Astrocyte (in vitro differentiated cells and primary cell): ENCODE data around the gene MYO7B. TPM values are rescaled to one million over a fixed set of nuclear protein-coding genes. Genes with fewer than 3 reads are reported as not detected.
"Not testable (repeated sequence)": the region's sequence is repeated elsewhere in the genome, so short reads cannot be mapped to it uniquely, and the experiment has no call there.

ENCODE experiments used
- DNase-seq: peaks from one replicate; pipeline ENCODE4 v3.0.0-alpha.2; 2010; ENCODE audit warnings: low read depth
- FAIRE-seq: peaks from 2 replicates; lab custom pipeline; 2011; peaks lifted over from hg19 to GRCh38; lab: Jason Lieb, UNC
- H2AFZ ChIP-seq: 2 replicates; pipeline ENCODE4 v1.6.0; 2012; ENCODE audit warnings: low read depth, low read length, inconsistent platforms
- H3K27ac ChIP-seq: 2 replicates; pipeline ENCODE4 v1.5.1; 2011; ENCODE audit warnings: low read depth, low read length, inconsistent platforms
- H3K27me3 ChIP-seq: 2 replicates; pipeline ENCODE4 v1.6.0; 2011; ENCODE audit warnings: low read length, inconsistent platforms; ENCODE audit not compliant: insufficient read depth
- H3K36me3 ChIP-seq: 2 replicates; pipeline ENCODE4 v1.5.1; 2011; ENCODE audit warnings: low read length, inconsistent platforms; ENCODE audit not compliant: insufficient read depth
- H3K4me1 ChIP-seq: 2 replicates; pipeline ENCODE4 v1.5.1; 2011; ENCODE audit warnings: low read length, inconsistent platforms; ENCODE audit not compliant: insufficient read depth
- H3K4me2 ChIP-seq: 2 replicates; pipeline ENCODE4 v1.6.0; 2012; ENCODE audit warnings: low read length, inconsistent platforms
- H3K4me3 ChIP-seq: 2 replicates; pipeline ENCODE4 v1.5.1; 2011; ENCODE audit warnings: low read depth, mild to moderate bottlenecking, low read length, inconsistent platforms; ENCODE audit not compliant: insufficient read depth
- H3K79me2 ChIP-seq: 2 replicates; pipeline ENCODE4 v1.6.0; 2012; ENCODE audit warnings: mild to moderate bottlenecking, low read length, inconsistent platforms; ENCODE audit not compliant: insufficient read depth
- H3K9ac ChIP-seq: 2 replicates; pipeline ENCODE4 v1.6.0; 2012; ENCODE audit warnings: mild to moderate bottlenecking, low read length, inconsistent platforms
- H3K9me3 ChIP-seq: 2 replicates; pipeline ENCODE4 v1.5.1; 2012; ENCODE audit warnings: low read depth, mild to moderate bottlenecking, low read length, inconsistent platforms; ENCODE audit not compliant: insufficient read depth
- H4K20me1 ChIP-seq: 2 replicates; pipeline ENCODE4 v1.6.0; 2012; ENCODE audit warnings: low read length, inconsistent platforms; ENCODE audit not compliant: insufficient read depth
- H3K27ac Mint-ChIP-seq: one replicate; pipeline ENCODE4 v1.8.0; 2021; ENCODE audit warnings: mild to moderate bottlenecking, mixed read lengths; ENCODE audit not compliant: unreplicated experiment
- H3K27me3 Mint-ChIP-seq: one replicate; pipeline ENCODE4 v1.8.0; 2021; ENCODE audit warnings: low read depth, mixed read lengths; ENCODE audit not compliant: unreplicated experiment
- H3K36me3 Mint-ChIP-seq: one replicate; pipeline ENCODE4 v1.8.0; 2021; ENCODE audit warnings: low read depth, mixed read lengths; ENCODE audit not compliant: unreplicated experiment
- H3K4me1 Mint-ChIP-seq: one replicate; pipeline ENCODE4 v1.8.0; 2021; ENCODE audit warnings: low read depth, mixed read lengths; ENCODE audit not compliant: unreplicated experiment
- H3K4me3 Mint-ChIP-seq: one replicate; pipeline ENCODE4 v1.8.0; 2021; ENCODE audit warnings: mild to moderate bottlenecking, moderate library complexity, mixed read lengths; ENCODE audit not compliant: unreplicated experiment
- H3K9me3 Mint-ChIP-seq: one replicate; pipeline ENCODE4 v1.8.0; 2021; ENCODE audit warnings: mild to moderate bottlenecking, mixed read lengths; ENCODE audit not compliant: unreplicated experiment
- CTCF ChIP-seq: IDR thresholded peaks from 2 replicates; pipeline ENCODE4 v1.5.1; 2011; ENCODE audit warnings: low read depth, mild to moderate bottlenecking, inconsistent platforms, low read length, moderate library complexity; ENCODE audit not compliant: insufficient read depth
- EZH2 ChIP-seq: IDR thresholded peaks from 2 replicates; pipeline ENCODE4 v1.6.1; 2012; ENCODE audit warnings: mild to moderate bottlenecking, low read length, inconsistent platforms; ENCODE audit not compliant: insufficient read depth
- total RNA-seq: library from RNA; stranded (reverse); gene quantifications from 2 replicates; pipeline ENCODE4 v1.2.1, GENCODE V29; 2021

MYO7B gene
- total RNA-seq, 1 donor from 2014 or later, result 0.77 TPM

GRCh38 chr2:127541809-127542208 lies 6.3 kb downstream of the MYO7B start:
- Histone ChIP-seq H3K27ac (no peak overlapping the region), H3K9ac (no peak overlapping the region), H3K4me3 (no peak overlapping the region), H3K79me2 (no peaks in the 10 kb centered on the region), H3K36me3 (no peaks in the 10 kb centered on the region), H3K27me3 (peaks cover 9% of the 10 kb centered on the region), H2AFZ (no peak overlapping the region), H3K4me2 (no peak overlapping the region), H3K4me1 (no peaks in the 10 kb centered on the region), H3K9me3 (no peaks in the 10 kb centered on the region), H4K20me1 (no peaks in the 10 kb centered on the region)
- peaks cover 2% of the 10 kb centered on the region for H3K36me3 Mint-ChIP-seq
- no peak for DNase-seq
- TF ChIP-seq CTCF (no peak), EZH2 (no peak)
- FAIRE-seq, result no peak
- no peak overlapping the region for H3K27ac Mint-ChIP-seq
- H3K27me3 Mint-ChIP-seq, result peaks cover 48% of the 10 kb centered on the region
- no peak overlapping the region for H3K4me3 Mint-ChIP-seq
- H3K4me1 Mint-ChIP-seq, result no peaks in the 10 kb centered on the region
- peaks cover 5% of the 10 kb centered on the region for H3K9me3 Mint-ChIP-seq

GRCh38 chr2:127542231-127542630 lies 6.7 kb downstream of the MYO7B start:
- Histone ChIP-seq H3K27me3 (peaks cover 9% of the 10 kb centered on the region), H3K9me3 (no peaks in the 10 kb centered on the region), H3K79me2 (no peaks in the 10 kb centered on the region), H2AFZ (no peak overlapping the region), H3K4me3 (no peak overlapping the region), H4K20me1 (no peaks in the 10 kb centered on the region), H3K36me3 (no peaks in the 10 kb centered on the region), H3K27ac (no peak overlapping the region), H3K4me1 (no peaks in the 10 kb centered on the region), H3K9ac (no peak overlapping the region), H3K4me2 (no peak overlapping the region)
- peaks cover 52% of the 10 kb centered on the region for H3K27me3 Mint-ChIP-seq
- H3K4me1 Mint-ChIP-seq, result no peaks in the 10 kb centered on the region
- no peak overlapping the region for H3K27ac Mint-ChIP-seq
- peaks cover 5% of the 10 kb centered on the region for H3K9me3 Mint-ChIP-seq
- H3K36me3 Mint-ChIP-seq, result peaks cover 2% of the 10 kb centered on the region
- FAIRE-seq, result no peak
- no peak overlapping the region for H3K4me3 Mint-ChIP-seq
- DNase-seq, result no peak
- TF ChIP-seq CTCF (no peak), EZH2 (no peak)

- not testable (repeated sequence) for H3K9me3 Mint-ChIP-seq, H2AFZ ChIP-seq, H3K4me3 Mint-ChIP-seq, H3K27ac Mint-ChIP-seq, H3K9ac ChIP-seq, H3K4me2 ChIP-seq, H3K79me2 ChIP-seq, DNase-seq, H3K4me3 ChIP-seq, FAIRE-seq, H3K4me1 Mint-ChIP-seq, H3K4me1 ChIP-seq, H3K36me3 ChIP-seq, H3K9me3 ChIP-seq, H3K27ac ChIP-seq, H3K36me3 Mint-ChIP-seq, H4K20me1 ChIP-seq
- H3K27me3 Mint-ChIP-seq, result peaks cover 55% of the 10 kb centered on the region
- peaks cover 16% of the 10 kb centered on the region for H3K27me3 ChIP-seq
Measured at GRCh38 chr2:127543013-127543501, 7.6 kb downstream of the MYO7B start.
